Measurements from ENCODE around the gene CAMK2D.

DNA sequence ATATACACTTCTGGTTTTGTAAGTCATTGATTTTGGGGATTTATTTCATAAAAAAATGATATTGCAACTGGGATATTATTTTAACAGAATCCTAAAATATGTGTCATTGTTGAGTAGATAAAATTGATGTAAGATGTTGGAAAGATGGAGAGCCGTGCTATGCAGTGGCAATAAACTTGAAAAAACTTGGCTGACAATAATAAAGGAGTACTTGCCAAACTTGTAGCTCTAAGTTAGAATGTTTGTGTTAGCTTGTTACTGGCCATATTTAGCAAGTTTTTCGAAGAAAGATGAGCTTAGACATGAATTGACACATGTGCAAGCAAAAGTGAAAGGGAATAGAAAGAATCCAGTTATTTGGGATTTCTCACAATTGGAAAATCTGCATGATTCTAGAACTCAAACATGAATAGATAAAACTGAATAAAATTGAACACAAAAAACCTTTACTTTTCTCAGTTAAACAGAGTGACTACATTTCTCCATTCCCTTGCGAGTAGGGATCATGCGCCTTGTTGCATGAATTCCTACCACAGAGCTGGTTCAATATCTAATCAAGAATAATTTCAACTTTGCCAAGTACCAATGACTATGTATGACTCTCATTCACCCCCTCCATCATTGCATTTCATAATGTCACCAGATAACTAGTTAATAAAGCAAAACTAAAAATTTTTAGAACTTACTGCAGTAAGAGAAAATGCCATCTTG is 327.8 kb downstream of the CAMK2D start:
- TF ChIP-seq POLR2A (IDR thresholded peaks at IDR 0.05) (no peak), CTCF (IDR thresholded peaks at IDR 0.05) (no peak), POLR2AphosphoS5 (IDR thresholded peaks at IDR 0.05) (no peak)
